GM10266 (cell line): ENCODE measurements around the gene CPA4.

Source experiments
- DNase-seq: peaks from one replicate; pipeline ENCODE4 v3.0.0; 2012; ENCODE audit errors: extremely low spot score
- CTCF ChIP-seq: IDR thresholded peaks from 2 replicates; pipeline ENCODE4 v1.5.1; 2012; ENCODE audit warnings: mild to moderate bottlenecking, low read depth; ENCODE audit not compliant: control insufficient read depth, insufficient read depth; ENCODE audit errors: missing control alignments

CPA4 gene

GRCh38 chr7:130341882-130342281 lies 48.9 kb downstream of the CPA4 start:
- TF ChIP-seq CTCF = no peak
- DNase-seq = no peak

GRCh38 chr7:130342701-130343380 lies 49.9 kb downstream of the CPA4 start:
- no peak for TF ChIP-seq CTCF
- DNase-seq = no peak

GRCh38 chr7:130344271-130344866 lies 51.4 kb downstream of the CPA4 start, which contains the start of gene CPA5:
CPA5 (plus strand) TSS chr7:130344816; CDS start chr7:130346486, 1,670 bp downstream.
- DNase-seq = no peak
- TF ChIP-seq CTCF = no peak

- DNase-seq = no peak
Observed at GRCh38 chr7:130345136-130345535, 52.2 kb downstream of the CPA4 start.

GRCh38 chr7:130345725-130346124 lies 52.8 kb downstream of the CPA4 start:
- TF ChIP-seq CTCF = no peak
- no peak for DNase-seq

More at GRCh38 chr7:130345136-130345535, 52.2 kb downstream of the CPA4 start:
- no peak for TF ChIP-seq CTCF

GRCh38 chr7:130346177-130346905 lies 53.4 kb downstream of the CPA4 start:
- no peak for DNase-seq
- no peak for TF ChIP-seq CTCF
